Adrenal gland (tissue), 12 donors: ENCODE measurements around the gene DTL. TPM values are rescaled to one million over a fixed set of nuclear protein-coding genes. Genes with fewer than 3 reads are reported as not detected.

Experiments
- DNase-seq, 7 donors: peaks; one replicate each; pipeline ENCODE4 v3.0.0-alpha.2; 2019 to 2020
- H3K27ac ChIP-seq, 5 donors: fragments of 200-600 bp; sonication (generic) in 4 of 5; 1 replicate in 3 of 5; 2 replicates in 2 of 5; pipeline versions ENCODE4 v1.5.1 to v1.8.0; 2016 to 2020; ENCODE audit warnings: mild to moderate bottlenecking in 1 of 5
- H3K27me3 ChIP-seq: fragments of 200-600 bp; 2 replicates; pipeline ENCODE4 v1.8.0; 2021
- H3K36me3 ChIP-seq, 2 donors: fragments of 200-600 bp; replicated peaks in 1 of 2; 1 replicate in 1 of 2; 2 replicates in 1 of 2; pipeline versions ENCODE4 v1.5.1 to v1.8.0; 2018 to 2022
- H3K4me1 ChIP-seq, 2 donors: fragments of 200-600 bp; replicated peaks in 1 of 2; 1 replicate in 1 of 2; 2 replicates in 1 of 2; pipeline versions ENCODE4 v1.5.1 to v1.8.0; 2018 to 2021
- H3K4me3 ChIP-seq, 4 donors: fragments of 200-600 bp; sonication (generic) in 3 of 4; one replicate each; pipeline ENCODE4 v1.5.1; 2016 to 2018
- H3K9me3 ChIP-seq, 3 donors: fragments of 200-600 bp; sonication (generic) in 1 of 3; replicated peaks in 1 of 3; 1 replicate in 2 of 3; 2 replicates in 1 of 3; pipeline versions ENCODE4 v1.5.1 to v1.8.0; 2016 to 2021
- POLR2A ChIP-seq, 2 donors: fragments of 450-650 bp; IDR thresholded peaks; one replicate each; pipeline ENCODE4 v1.6.1; 2017; ENCODE audit warnings: antibody characterized with exemption in 2 of 2, mild to moderate bottlenecking in 2 of 2, moderate library complexity in 1 of 2
- WGBS, 4 donors: extraction: QIAGEN DNeasy Blood & Tissue Kit in 2 of 4; methylation state at CpG; one replicate each; pipeline versions ENCODE4 v1.1.5 to v1.1.7; 2013 to 2017; 5-methylcytosine and 5-hydroxymethylcytosine counted together
- intact Hi-C, 2 donors: fragments of 100-400 bp; cut with DNase I; formaldehyde crosslinking; loops; one replicate each; pipeline versions ENCODE4 v1.14.1 to v1.15.0; 2022 to 2023
- polyA plus RNA-seq, 3 donors: library from polyadenylated mRNA; stranded (reverse); fragments of 200-250 nt in 2 of 3; fragments of 350-450 nt in 1 of 3; fragmentation: Illumina TruSeq in 1 of 3; extraction: RNeasy Lipid Tissue Mini Kit (QIAGEN cat#74804) in 1 of 3; gene quantifications; one replicate each; pipeline ENCODE4 v1.2.3, GENCODE V29; 2013 to 2014
- total RNA-seq, 9 donors: library from RNA; depleted of rRNA in 4 of 9; stranded (reverse); fragments of >200 nt in 4 of 9; fragments of 120-200 nt in 1 of 9; fragmentation: NEBNext Ultra II Directional in 1 of 9; extraction: Animal tissue kit (Norgen Biotek cat#: 25700) in 1 of 9; gene quantifications; one replicate each; pipeline versions ENCODE4 v1.1.0 to v1.2.4, GENCODE V29; 2013 to 2023
- TF ChIP-seq, protein P1 (sequence below), 6 experiments: fragments of 450-650 bp in 4 of 6; fragments of 200-600 bp in 2 of 6; sonication (generic) in 1 of 6; IDR thresholded peaks; 1 replicate in 5 of 6; 2 replicates in 1 of 6; pipeline versions ENCODE4 v1.5.1 to v1.8.0; 2016 to 2021; ENCODE audit warnings: antibody characterized with exemption in 6 of 6, mild to moderate bottlenecking in 2 of 6, moderate library complexity in 1 of 6
- donor health status: healthy with polysubstance abuse.
- donor health status: Bipolar disorder and iron deficiency.
- donor health status: DM: yes; HTN: yes; CAD: no.
- donor health status: DM: no; HTN: no; CAD: no.
- donor health status: DM: no; HTN: no; CAD: no.
- donor health status: DM: yes; HTN: yes; CAD: no.

Gene DTL
- total and polyA plus RNA-seq, 12 donors, result 0.06 to 11.4 (median 0.66) TPM

GRCh38 chr1:212077028-212077427, 41.5 kb downstream of the DTL start:
- intact Hi-C loops, result loop anchor here in 1 of 2 donors (10.0 kb wide), 1 partner anchor 218 kb away; no protein-coding TSS in a partner anchor
- H3K4me1 ChIP-seq, result no peaks in the 10 kb centered on the region

DNA sequence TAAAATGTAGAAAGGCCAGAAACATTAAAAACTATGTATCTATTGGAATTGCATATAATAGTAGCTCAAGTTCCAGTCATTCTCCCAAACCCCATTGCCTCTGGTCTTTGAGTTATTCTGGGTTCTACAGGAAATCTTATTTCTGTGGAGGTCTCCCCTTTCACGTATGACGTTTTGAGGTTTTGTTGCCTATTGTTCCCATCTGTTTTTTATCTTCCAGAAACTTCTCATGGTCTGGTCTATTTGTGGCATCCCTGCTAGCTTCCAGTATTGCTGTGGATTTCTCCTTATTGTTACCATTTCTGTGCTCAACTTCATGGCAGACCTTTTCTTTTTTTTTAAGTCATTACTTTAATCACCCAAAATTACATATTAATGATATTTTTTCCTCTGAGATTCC, 43.3 kb downstream of the DTL start:
- H3K36me3 ChIP-seq, result no peaks in the 10 kb centered on the region
- no peaks in the 10 kb centered on the region for H3K4me1 ChIP-seq
- H3K4me3 ChIP-seq, result no peak overlapping the region
- DNase-seq, result no peak
- H3K9me3 ChIP-seq, result no peaks in the 10 kb centered on the region
- TF ChIP-seq POLR2A (IDR thresholded peaks at IDR 0.05), result no peak
- TF ChIP-seq, protein P1, sequence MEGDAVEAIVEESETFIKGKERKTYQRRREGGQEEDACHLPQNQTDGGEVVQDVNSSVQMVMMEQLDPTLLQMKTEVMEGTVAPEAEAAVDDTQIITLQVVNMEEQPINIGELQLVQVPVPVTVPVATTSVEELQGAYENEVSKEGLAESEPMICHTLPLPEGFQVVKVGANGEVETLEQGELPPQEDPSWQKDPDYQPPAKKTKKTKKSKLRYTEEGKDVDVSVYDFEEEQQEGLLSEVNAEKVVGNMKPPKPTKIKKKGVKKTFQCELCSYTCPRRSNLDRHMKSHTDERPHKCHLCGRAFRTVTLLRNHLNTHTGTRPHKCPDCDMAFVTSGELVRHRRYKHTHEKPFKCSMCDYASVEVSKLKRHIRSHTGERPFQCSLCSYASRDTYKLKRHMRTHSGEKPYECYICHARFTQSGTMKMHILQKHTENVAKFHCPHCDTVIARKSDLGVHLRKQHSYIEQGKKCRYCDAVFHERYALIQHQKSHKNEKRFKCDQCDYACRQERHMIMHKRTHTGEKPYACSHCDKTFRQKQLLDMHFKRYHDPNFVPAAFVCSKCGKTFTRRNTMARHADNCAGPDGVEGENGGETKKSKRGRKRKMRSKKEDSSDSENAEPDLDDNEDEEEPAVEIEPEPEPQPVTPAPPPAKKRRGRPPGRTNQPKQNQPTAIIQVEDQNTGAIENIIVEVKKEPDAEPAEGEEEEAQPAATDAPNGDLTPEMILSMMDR (IDR thresholded peaks at IDR 0.05), result no peak
- H3K27me3 ChIP-seq, result no peaks in the 10 kb centered on the region
- WGBS, 4 donors, result 92 to 96% (median 94%) methylated on average over 2 of the region's 2 CpGs
- intact Hi-C loops, result loop anchor here in 1 of 2 donors (10.0 kb wide), 1 partner anchor 216 kb away; no protein-coding TSS in a partner anchor
- H3K27ac ChIP-seq, result no peak overlapping the region

More at GRCh38 chr1:212077028-212077427, 41.5 kb downstream of the DTL start:
- Histone ChIP-seq H3K4me3 (no peak overlapping the region), H3K36me3 (no peaks in the 10 kb centered on the region), H3K9me3 (no peaks in the 10 kb centered on the region), H3K27me3 (no peaks in the 10 kb centered on the region), H3K27ac (no peak overlapping the region)
- TF ChIP-seq POLR2A (IDR thresholded peaks at IDR 0.05), result no peak
- TF ChIP-seq, protein P1 (IDR thresholded peaks at IDR 0.05), result no peak
- DNase-seq, result no peak
- 77 to 85% (median 79%) methylated on average over 2 of the region's 2 CpGs for WGBS, 4 donors

DNA sequence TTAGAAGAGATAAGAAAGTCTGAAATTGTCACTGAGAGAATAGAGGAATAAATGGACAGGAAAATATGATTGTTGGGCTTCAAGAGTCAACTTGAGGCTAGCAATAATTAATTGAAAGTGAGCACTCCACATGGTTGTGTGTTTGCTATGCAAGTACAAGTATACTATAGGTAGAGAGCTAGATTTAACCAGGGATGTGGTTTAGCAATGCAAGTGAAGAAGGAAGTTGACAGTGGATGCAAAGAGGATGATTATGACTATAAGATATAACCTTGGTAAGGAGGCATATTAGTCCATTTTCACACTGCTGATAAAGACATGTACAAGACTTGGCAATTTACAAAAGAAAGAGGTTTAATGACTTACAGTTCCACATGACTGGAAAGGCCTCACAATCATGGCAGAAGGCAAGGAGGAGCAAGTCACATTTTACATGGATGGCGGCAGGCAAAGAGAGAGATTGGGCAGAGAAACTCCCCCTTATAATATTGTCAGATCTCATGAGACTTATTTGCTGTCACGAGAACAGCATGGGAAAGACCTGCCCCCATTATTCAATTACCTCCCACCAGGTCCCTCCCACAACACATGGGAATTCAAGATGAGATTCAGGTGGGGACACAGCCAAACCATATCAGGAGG, 47.3 kb downstream of the DTL start:
- Histone ChIP-seq H3K27me3 (no peaks in the 10 kb centered on the region), H3K36me3 (no peaks in the 10 kb centered on the region), H3K9me3 (no peaks in the 10 kb centered on the region), H3K4me3 (no peak overlapping the region), H3K4me1 (no peaks in the 10 kb centered on the region), H3K27ac (no peak overlapping the region)
- DNase-seq, result no peak
- TF ChIP-seq, protein P1 (IDR thresholded peaks at IDR 0.05), result no peak
- no peak for TF ChIP-seq POLR2A (IDR thresholded peaks at IDR 0.05)
- 89 to 100% (median 99%) methylated on average over 2 of the region's 2 CpGs for WGBS, 4 donors
- intact Hi-C loops, result no loop called here

- intact Hi-C loops, result no loop called here
- WGBS, 4 donors, result 75 to 87% (median 81%) methylated on average over 3 of the region's 3 CpGs
- no peaks in the 10 kb centered on the region for H3K9me3 ChIP-seq
- H3K4me3 ChIP-seq, result no peak overlapping the region
- H3K27me3 ChIP-seq, result no peaks in the 10 kb centered on the region
- H3K27ac ChIP-seq, result no peak overlapping the region
- H3K36me3 ChIP-seq, result no peaks in the 10 kb centered on the region
- no peak for DNase-seq
- no peak for TF ChIP-seq POLR2A (IDR thresholded peaks at IDR 0.05)
- TF ChIP-seq, protein P1 (IDR thresholded peaks at IDR 0.05), result no peak
- peaks cover 0 to 12% of the 10 kb centered on the region in 2 donors for H3K4me1 ChIP-seq
Measured at GRCh38 chr1:212089560-212090163, 54.1 kb downstream of the DTL start.
